ENCODE data around the gene MOK. TPM values are rescaled to one million over a fixed set of nuclear protein-coding genes. Genes with fewer than 3 reads are reported as not detected.
"Not testable (repeated sequence)": the region's sequence is repeated elsewhere in the genome, so short reads cannot be mapped to it uniquely, and the experiment has no call there.

Gene MOK
- total RNA-seq, 1 donor from 2014 or later: 3.9 TPM

- DNase-seq: no peak
Measured at GRCh38 chr14:102321456-102322422, 16.8 kb upstream of the MOK start.

- DNase-seq: no peak
Measured at GRCh38 chr14:102320671-102321455, 15.9 kb upstream of the MOK start.

GRCh38 chr14:102320033-102320660 lies 15.2 kb upstream of the MOK start:
- peak; percentile 60 for DNase-seq

GRCh38 chr14:102319351-102320032 lies 14.5 kb upstream of the MOK start, which contains the start of gene ZNF839:
Gene ZNF839 (plus strand): TSS chr14:102319746. CDS start chr14:102319766, 20 bp downstream.
- peak; percentile 92 for DNase-seq

- DNase-seq: no peak
Measured at GRCh38 chr14:102318781-102319276, 13.9 kb upstream of the MOK start.

- peak; percentile 59 for DNase-seq
Measured at GRCh38 chr14:102317564-102318248, 12.7 kb upstream of the MOK start.

GRCh38 chr14:102316743-102317563 lies 12.0 kb upstream of the MOK start:
- DNase-seq: peak; percentile 93

GRCh38 chr14:102316338-102316742 lies 11.4 kb upstream of the MOK start:
- DNase-seq: peak; percentile 55

- DNase-seq: no peak
Measured at GRCh38 chr14:102315121-102315520, 10.2 kb upstream of the MOK start.

GRCh38 chr14:102314242-102315011 lies 9.5 kb upstream of the MOK start:
- DNase-seq: peak; percentile 88

- DNase-seq: no peak
Measured at GRCh38 chr14:102303664-102304063, 1.3 kb downstream of the MOK start.

GRCh38 chr14:102298303-102299070 lies 6.5 kb downstream of the MOK start:
- not testable (repeated sequence) for DNase-seq

GRCh38 chr14:102297436-102298170 lies 7.4 kb downstream of the MOK start:
- no peak for DNase-seq

- peak; percentile 24 for DNase-seq
Measured at GRCh38 chr14:102295270-102295669, 9.7 kb downstream of the MOK start.

GRCh38 chr14:102293781-102294180 lies 11.2 kb downstream of the MOK start:
- DNase-seq: peak; percentile 30

GRCh38 chr14:102292441-102292840 lies 12.5 kb downstream of the MOK start:
- no peak for DNase-seq

GRCh38 chr14:102288139-102288538 lies 16.8 kb downstream of the MOK start:
- DNase-seq: no peak

- no peak for DNase-seq
Measured at GRCh38 chr14:102285106-102285505, 19.9 kb downstream of the MOK start.
